Measurements from ENCODE around the gene PDZD2. TPM values are rescaled to one million over a fixed set of nuclear protein-coding genes. Genes with fewer than 3 reads are reported as not detected.

PDZD2 gene
- total RNA-seq, 1 donor from 2014 or later = 4.3 TPM

- Mint-ChIP-seq H3K27me3 (peaks cover 3% of the 10 kb centered on the region), H3K4me3 (no peak overlapping the region), H3K36me3 (no peaks in the 10 kb centered on the region), H3K9me3 (no peaks in the 10 kb centered on the region), H3K27ac (no peak overlapping the region), H3K4me1 (ENCODE audit: unreplicated experiment) (no peaks in the 10 kb centered on the region)
- DNase-seq (ENCODE audit: extremely low spot score, unreplicated experiment) = no peak
- no peak for TF ChIP-seq CTCF (conservative IDR thresholded peaks at IDR 0.05)
These were observed 362.8 kb downstream of the PDZD2 start for GRCh38 chr5:32001707-32002106.

- H3K27me3 Mint-ChIP-seq = peaks cover 3% of the 10 kb centered on the region
- no peak for TF ChIP-seq CTCF (conservative IDR thresholded peaks at IDR 0.05)
- H3K4me3 Mint-ChIP-seq = no peak overlapping the region
- DNase-seq (ENCODE audit: extremely low spot score, unreplicated experiment) = no peak
- H3K9me3 Mint-ChIP-seq = no peaks in the 10 kb centered on the region
- H3K4me1 Mint-ChIP-seq (ENCODE audit: unreplicated experiment) = no peaks in the 10 kb centered on the region
- H3K36me3 Mint-ChIP-seq = no peaks in the 10 kb centered on the region
- no peak overlapping the region for H3K27ac Mint-ChIP-seq
These were observed 363.8 kb downstream of the PDZD2 start for GRCh38 chr5:32002755-32003154.

GRCh38 chr5:32003981-32004380 is 365.1 kb downstream of the PDZD2 start:
- H3K4me1 Mint-ChIP-seq (ENCODE audit: unreplicated experiment) = no peaks in the 10 kb centered on the region
- H3K4me3 Mint-ChIP-seq = no peak overlapping the region
- no peaks in the 10 kb centered on the region for H3K36me3 Mint-ChIP-seq
- TF ChIP-seq CTCF (conservative IDR thresholded peaks at IDR 0.05) = no peak
- no peaks in the 10 kb centered on the region for H3K9me3 Mint-ChIP-seq
- H3K27ac Mint-ChIP-seq = no peak overlapping the region
- no peak for DNase-seq (ENCODE audit: extremely low spot score, unreplicated experiment)
- H3K27me3 Mint-ChIP-seq = peaks cover 3% of the 10 kb centered on the region

- no peak for TF ChIP-seq CTCF (conservative IDR thresholded peaks at IDR 0.05)
- H3K27ac Mint-ChIP-seq = no peak overlapping the region
- H3K27me3 Mint-ChIP-seq = peaks cover 3% of the 10 kb centered on the region
- no peaks in the 10 kb centered on the region for H3K36me3 Mint-ChIP-seq
- no peak overlapping the region for H3K4me3 Mint-ChIP-seq
- no peaks in the 10 kb centered on the region for H3K9me3 Mint-ChIP-seq
- no peak for DNase-seq (ENCODE audit: extremely low spot score, unreplicated experiment)
- H3K4me1 Mint-ChIP-seq (ENCODE audit: unreplicated experiment) = no peaks in the 10 kb centered on the region
These were observed 365.5 kb downstream of the PDZD2 start for GRCh38 chr5:32004404-32004803.

- Mint-ChIP-seq H3K27me3 (no peaks in the 10 kb centered on the region), H3K27ac (no peak overlapping the region), H3K36me3 (no peaks in the 10 kb centered on the region), H3K4me1 (ENCODE audit: unreplicated experiment) (no peaks in the 10 kb centered on the region), H3K4me3 (no peak overlapping the region), H3K9me3 (no peaks in the 10 kb centered on the region)
- no peak for TF ChIP-seq CTCF (conservative IDR thresholded peaks at IDR 0.05)
- no peak for DNase-seq (ENCODE audit: extremely low spot score, unreplicated experiment)
These were observed 369.8 kb downstream of the PDZD2 start for GRCh38 chr5:32008746-32009145.

GRCh38 chr5:32013658-32014057 is 374.7 kb downstream of the PDZD2 start:
- Mint-ChIP-seq H3K9me3 (no peaks in the 10 kb centered on the region), H3K36me3 (no peaks in the 10 kb centered on the region), H3K4me3 (no peak overlapping the region), H3K4me1 (ENCODE audit: unreplicated experiment) (peaks cover 16% of the 10 kb centered on the region), H3K27ac (no peak overlapping the region), H3K27me3 (no peaks in the 10 kb centered on the region)
- DNase-seq (ENCODE audit: extremely low spot score, unreplicated experiment) = no peak
- TF ChIP-seq CTCF (conservative IDR thresholded peaks at IDR 0.05) = no peak
